Type B pancreatic cell (in vitro differentiated cells): Measurements from ENCODE around the gene FER. TPM values are rescaled to one million over a fixed set of nuclear protein-coding genes. Genes with fewer than 3 reads are reported as not detected.

Experiments used
- DNase-seq: peaks from one replicate; pipeline ENCODE4 v3.0.0; 2021; ENCODE audit warnings: mixed read lengths; ENCODE audit not compliant: unreplicated experiment; ENCODE audit errors: extremely low spot score
- H3K27ac Mint-ChIP-seq: 2 replicates; pipeline ENCODE4 v1.8.0; 2021; ENCODE audit warnings: mild to moderate bottlenecking, mixed read lengths
- H3K27me3 Mint-ChIP-seq: 2 replicates; pipeline ENCODE4 v1.8.0; 2021; ENCODE audit warnings: mixed read lengths
- H3K36me3 Mint-ChIP-seq: 2 replicates; pipeline ENCODE4 v1.8.0; 2021; ENCODE audit warnings: mixed read lengths
- H3K4me1 Mint-ChIP-seq: one replicate; pipeline ENCODE4 v1.8.0; 2021; ENCODE audit warnings: mixed read lengths; ENCODE audit not compliant: unreplicated experiment
- H3K4me3 Mint-ChIP-seq: 2 replicates; pipeline ENCODE4 v1.8.0; 2021; ENCODE audit warnings: mild to moderate bottlenecking, mixed read lengths
- H3K9me3 Mint-ChIP-seq: 2 replicates; pipeline ENCODE4 v1.8.0; 2021; ENCODE audit warnings: mixed read lengths
- total RNA-seq: library from RNA; stranded (reverse); gene quantifications from 2 replicates; pipeline ENCODE4 v1.2.1, GENCODE V29; 2021; ENCODE audit warnings: low replicate concordance
- TF ChIP-seq, protein P1 (sequence below): fragments of 200-600 bp; sonication (generic); conservative IDR thresholded peaks from 2 replicates; pipeline ENCODE4 v1.5.0; 2021; ENCODE audit warnings: antibody characterized with exemption, mild to moderate bottlenecking

Gene FER
- total RNA-seq, 1 donor from 2014 or later = 29.7 TPM

DNA sequence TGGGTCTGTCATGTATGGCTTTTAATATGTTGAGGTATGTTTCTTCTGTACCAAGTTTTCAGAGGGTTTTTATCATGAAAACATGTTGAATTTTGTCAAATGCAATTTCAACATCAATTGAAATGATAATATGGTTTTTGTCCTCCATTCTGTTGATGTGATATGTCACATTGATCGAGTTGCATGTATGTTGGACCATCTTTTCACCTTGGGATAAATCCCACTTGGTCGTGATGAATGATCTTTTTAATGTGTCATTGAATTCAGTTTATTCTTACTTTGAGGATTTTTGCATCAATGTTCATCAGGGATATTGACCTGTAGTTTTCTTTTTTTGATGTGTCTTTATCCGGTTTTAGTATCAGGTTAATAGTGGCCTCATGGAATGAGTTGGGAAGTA lies 373.5 kb downstream of the FER start:
- Mint-ChIP-seq H3K4me1 (peaks cover 3% of the 10 kb centered on the region), H3K27ac (no peak overlapping the region), H3K4me3 (no peak overlapping the region), H3K27me3 (no peaks in the 10 kb centered on the region), H3K36me3 (peaks cover 10% of the 10 kb centered on the region), H3K9me3 (peaks cover 7% of the 10 kb centered on the region)
- TF ChIP-seq, protein P1, sequence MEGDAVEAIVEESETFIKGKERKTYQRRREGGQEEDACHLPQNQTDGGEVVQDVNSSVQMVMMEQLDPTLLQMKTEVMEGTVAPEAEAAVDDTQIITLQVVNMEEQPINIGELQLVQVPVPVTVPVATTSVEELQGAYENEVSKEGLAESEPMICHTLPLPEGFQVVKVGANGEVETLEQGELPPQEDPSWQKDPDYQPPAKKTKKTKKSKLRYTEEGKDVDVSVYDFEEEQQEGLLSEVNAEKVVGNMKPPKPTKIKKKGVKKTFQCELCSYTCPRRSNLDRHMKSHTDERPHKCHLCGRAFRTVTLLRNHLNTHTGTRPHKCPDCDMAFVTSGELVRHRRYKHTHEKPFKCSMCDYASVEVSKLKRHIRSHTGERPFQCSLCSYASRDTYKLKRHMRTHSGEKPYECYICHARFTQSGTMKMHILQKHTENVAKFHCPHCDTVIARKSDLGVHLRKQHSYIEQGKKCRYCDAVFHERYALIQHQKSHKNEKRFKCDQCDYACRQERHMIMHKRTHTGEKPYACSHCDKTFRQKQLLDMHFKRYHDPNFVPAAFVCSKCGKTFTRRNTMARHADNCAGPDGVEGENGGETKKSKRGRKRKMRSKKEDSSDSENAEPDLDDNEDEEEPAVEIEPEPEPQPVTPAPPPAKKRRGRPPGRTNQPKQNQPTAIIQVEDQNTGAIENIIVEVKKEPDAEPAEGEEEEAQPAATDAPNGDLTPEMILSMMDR = no peak
- DNase-seq = no peak

DNA sequence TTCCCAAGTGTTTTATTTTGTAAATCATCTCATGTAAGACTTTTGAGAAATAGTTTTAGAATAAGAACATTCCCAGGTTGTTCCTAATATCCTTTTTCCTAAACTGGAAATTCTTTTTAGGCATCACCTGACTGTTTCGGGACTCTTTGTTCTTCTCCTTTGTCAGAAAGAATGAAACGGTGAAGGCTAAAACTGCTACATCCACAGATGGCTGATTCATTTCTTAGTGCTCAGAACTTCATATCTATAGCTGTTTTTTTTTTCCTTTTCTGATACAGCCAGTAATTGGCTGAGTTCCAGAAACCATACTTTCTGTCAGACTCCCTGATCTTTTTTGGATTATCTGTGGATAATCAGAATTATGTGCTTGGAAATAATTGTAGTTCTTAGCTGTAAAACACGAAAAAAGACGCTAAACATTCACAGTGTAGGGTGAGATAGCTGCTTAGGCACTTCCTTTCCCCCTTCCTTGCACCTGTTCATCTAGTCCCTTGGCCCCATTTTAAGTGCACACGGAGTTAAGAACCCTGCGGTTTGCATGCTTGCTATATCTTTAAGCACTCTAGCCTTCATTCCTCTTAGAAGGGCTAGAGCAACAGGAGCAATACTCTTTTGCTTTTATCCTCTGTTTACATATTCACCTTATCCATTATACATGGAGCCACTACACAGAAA lies 378.2 kb downstream of the FER start:
- Mint-ChIP-seq H3K27ac (no peak overlapping the region), H3K27me3 (no peaks in the 10 kb centered on the region), H3K4me1 (peaks cover 3% of the 10 kb centered on the region), H3K36me3 (peaks cover 3% of the 10 kb centered on the region), H3K4me3 (no peak overlapping the region), H3K9me3 (peaks cover 6% of the 10 kb centered on the region)
- TF ChIP-seq, protein P1 = no peak
- no peak for DNase-seq

DNA sequence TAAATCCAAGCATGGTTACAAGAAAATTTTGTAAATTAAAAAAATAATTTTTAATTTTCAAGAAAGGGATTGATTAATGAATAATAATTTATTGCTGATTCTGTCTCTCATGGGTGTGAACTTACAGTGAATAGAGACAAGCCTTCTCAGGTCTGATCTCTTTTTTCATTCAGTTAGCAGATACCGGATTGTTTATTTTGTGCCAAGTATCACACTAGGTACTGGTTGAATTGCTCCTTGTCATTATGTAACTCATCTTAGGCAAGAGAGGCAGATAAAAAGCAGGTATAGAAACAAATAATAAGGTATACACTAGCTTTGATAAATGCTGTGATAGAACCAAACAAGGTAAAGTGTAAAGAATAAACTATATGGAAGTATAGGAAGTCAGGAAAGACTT lies 378.8 kb downstream of the FER start:
- no peak overlapping the region for H3K27ac Mint-ChIP-seq
- TF ChIP-seq, protein P1 = no peak
- no peaks in the 10 kb centered on the region for H3K27me3 Mint-ChIP-seq
- H3K4me3 Mint-ChIP-seq = no peak overlapping the region
- H3K36me3 Mint-ChIP-seq = peaks cover 3% of the 10 kb centered on the region
- no peak for DNase-seq
- no peaks in the 10 kb centered on the region for H3K9me3 Mint-ChIP-seq
- H3K4me1 Mint-ChIP-seq = peaks cover 3% of the 10 kb centered on the region

DNA sequence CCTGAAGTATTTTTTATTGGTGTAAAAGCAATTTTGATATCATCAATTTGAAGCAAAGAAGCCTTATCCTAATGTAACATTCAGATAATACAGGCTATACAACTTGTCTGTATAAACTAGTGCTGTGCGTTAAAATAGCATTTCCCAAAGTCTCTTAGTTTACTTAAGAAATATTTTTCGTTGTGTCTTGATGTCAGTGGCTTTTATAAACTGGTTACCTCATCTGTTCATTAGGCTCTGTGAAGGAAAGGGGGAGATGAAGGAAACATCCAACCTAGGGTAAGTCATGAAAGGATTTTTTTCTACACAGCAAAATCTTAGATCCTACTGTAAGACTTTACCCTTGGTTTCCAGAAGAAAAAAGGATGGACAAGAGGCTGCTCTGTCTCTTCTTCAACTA lies 389.2 kb downstream of the FER start:
- Mint-ChIP-seq H3K36me3 (peaks cover 3% of the 10 kb centered on the region), H3K4me1 (peaks cover 7% of the 10 kb centered on the region), H3K4me3 (no peak overlapping the region), H3K27ac (no peak overlapping the region), H3K9me3 (no peaks in the 10 kb centered on the region), H3K27me3 (no peaks in the 10 kb centered on the region)
- no peak for DNase-seq
- TF ChIP-seq, protein P1 = no peak

DNA sequence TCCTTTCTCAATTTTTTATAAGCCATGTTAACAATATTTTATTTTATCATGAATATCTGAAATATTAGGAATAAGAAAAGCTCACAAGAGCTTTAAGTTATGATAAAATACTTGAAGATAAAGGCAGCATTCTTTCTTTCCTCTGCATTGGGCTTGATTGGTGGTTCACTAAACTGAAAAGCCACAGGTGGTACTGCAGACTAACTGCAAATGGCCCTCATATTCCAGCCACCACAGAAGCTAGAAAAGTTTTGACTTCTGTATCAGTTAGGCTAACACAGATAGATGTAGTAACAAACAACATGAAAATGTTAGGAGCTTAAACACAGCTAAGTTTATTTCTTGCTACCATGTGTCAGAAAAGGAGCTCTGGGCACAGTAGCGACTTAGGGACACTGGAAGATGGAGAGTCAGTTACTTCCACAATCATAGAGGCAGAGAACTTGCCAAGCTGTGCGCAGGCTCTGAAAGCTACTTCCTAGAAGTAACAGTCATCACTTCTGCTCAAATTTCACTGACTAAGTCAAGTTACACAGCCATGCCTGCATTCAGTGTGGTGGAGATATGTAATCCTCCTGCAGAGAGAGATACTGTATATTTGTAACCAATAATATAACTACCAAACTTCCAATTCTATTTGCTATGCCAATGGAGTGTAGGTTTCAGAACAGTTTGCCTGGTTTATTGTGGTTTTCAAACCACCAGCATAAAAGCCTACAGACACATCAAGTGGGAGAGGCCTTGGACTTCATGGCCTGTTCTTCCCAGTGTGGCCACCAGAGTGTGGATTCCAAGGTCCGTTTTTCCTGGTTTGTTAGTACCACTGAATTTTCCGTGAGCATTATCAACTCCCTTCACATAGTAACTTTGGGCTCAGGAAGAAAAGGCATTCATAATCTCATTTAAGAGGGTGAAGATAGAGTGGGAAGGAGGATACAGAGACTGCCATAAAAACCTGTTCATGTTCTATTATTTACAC lies 393.8 kb downstream of the FER start:
- peaks cover 19% of the 10 kb centered on the region for H3K4me1 Mint-ChIP-seq
- no peaks in the 10 kb centered on the region for H3K9me3 Mint-ChIP-seq
- H3K27me3 Mint-ChIP-seq = no peaks in the 10 kb centered on the region
- no peaks in the 10 kb centered on the region for H3K36me3 Mint-ChIP-seq
- no peak overlapping the region for H3K27ac Mint-ChIP-seq
- DNase-seq = no peak
- TF ChIP-seq, protein P1 = peak; percentile 55
- H3K4me3 Mint-ChIP-seq = no peak overlapping the region
